H9 (cell line): ENCODE results near the gene TMEM108. TPM values are rescaled to one million over a fixed set of nuclear protein-coding genes. Genes with fewer than 3 reads are reported as not detected.
"Not testable (repeated sequence)": the region's sequence is repeated elsewhere in the genome, so short reads cannot be mapped to it uniquely, and the experiment has no call there.

Experiments
- DNase-seq: peaks from one replicate; pipeline ENCODE4 v3.0.0-alpha.2; 2017
- H2AFZ ChIP-seq: one replicate; pipeline ENCODE4 v1.6.1; 2013; ENCODE audit warnings: mild to moderate bottlenecking, low read length, control low read depth, moderate library complexity
- H2AK5ac ChIP-seq: 2 replicates; pipeline ENCODE4 v1.6.1; 2013; ENCODE audit warnings: low read length, control low read depth, mixed read lengths; ENCODE audit not compliant: insufficient read length
- H2BK120ac ChIP-seq: one replicate; pipeline ENCODE4 v1.6.1; 2013; ENCODE audit warnings: low read depth, mild to moderate bottlenecking, low read length, control low read depth, inconsistent platforms; ENCODE audit not compliant: poor library complexity, severe bottlenecking
- H2BK12ac ChIP-seq: 2 replicates; pipeline ENCODE4 v1.6.1; 2013; ENCODE audit warnings: low read length, control low read depth, mixed read lengths, low read depth; ENCODE audit not compliant: insufficient read length
- H2BK15ac ChIP-seq: 2 replicates; pipeline ENCODE4 v1.6.1; 2013; ENCODE audit warnings: low read depth, low read length, control low read depth
- H2BK20ac ChIP-seq: one replicate; pipeline ENCODE4 v1.6.1; 2013; ENCODE audit warnings: low read depth, mild to moderate bottlenecking, low read length, control low read depth, inconsistent platforms; ENCODE audit not compliant: poor library complexity, severe bottlenecking
- H2BK5ac ChIP-seq: 2 replicates; pipeline ENCODE4 v1.6.1; 2013; ENCODE audit warnings: low read length, control low read depth, mixed read lengths; ENCODE audit not compliant: insufficient read length
- H3K14ac ChIP-seq: 2 replicates; pipeline ENCODE4 v1.6.1; 2013; ENCODE audit warnings: low read length, control low read depth; ENCODE audit not compliant: insufficient read depth
- H3K18ac ChIP-seq: 2 replicates; pipeline ENCODE4 v1.6.1; 2013; ENCODE audit warnings: low read depth, mild to moderate bottlenecking, mixed read lengths, low read length, control low read depth; ENCODE audit not compliant: insufficient read length
- H3K23ac ChIP-seq: 2 replicates; pipeline ENCODE4 v1.6.1; 2013; ENCODE audit warnings: low read length, control low read depth, mixed read lengths, low read depth; ENCODE audit not compliant: insufficient read length
- H3K23me2 ChIP-seq: 2 replicates; pipeline ENCODE4 v1.6.1; 2013; ENCODE audit warnings: low read depth, mild to moderate bottlenecking, mixed read lengths, low read length, control low read depth; ENCODE audit not compliant: insufficient read length, poor library complexity, severe bottlenecking
- H3K27ac ChIP-seq: 2 replicates; pipeline ENCODE4 v1.5.1; 2013; ENCODE audit warnings: low read length, control low read depth, mixed read lengths, low read depth; ENCODE audit not compliant: insufficient read length
- H3K27me3 ChIP-seq: 2 replicates; pipeline ENCODE4 v1.6.1; 2013; ENCODE audit warnings: low read length, control low read depth, inconsistent platforms; ENCODE audit not compliant: insufficient read depth
- H3K4ac ChIP-seq: 2 replicates; pipeline ENCODE4 v1.6.1; 2013; ENCODE audit warnings: low read depth, mild to moderate bottlenecking, control low read depth, inconsistent platforms, low read length, moderate library complexity
- H3K4me1 ChIP-seq: 2 replicates; pipeline ENCODE4 v1.6.1; 2013; ENCODE audit warnings: low read length, control low read depth, inconsistent platforms; ENCODE audit not compliant: insufficient read depth
- H3K4me2 ChIP-seq: 2 replicates; pipeline ENCODE4 v1.6.1; 2013; ENCODE audit warnings: low read length, control low read depth, mixed read lengths; ENCODE audit not compliant: insufficient read length, insufficient read depth
- H3K56ac ChIP-seq: 2 replicates; pipeline ENCODE4 v1.6.1; 2013; ENCODE audit warnings: low read depth, mild to moderate bottlenecking, mixed read lengths, low read length, control low read depth; ENCODE audit not compliant: insufficient read length
- H3K79me1 ChIP-seq: 2 replicates; pipeline ENCODE4 v1.6.1; 2013; ENCODE audit warnings: low read depth, mild to moderate bottlenecking, moderate library complexity, low read length, control low read depth, inconsistent platforms; ENCODE audit not compliant: insufficient read depth, poor library complexity, severe bottlenecking
- H3K79me2 ChIP-seq: 2 replicates; pipeline ENCODE4 v1.6.1; 2013; ENCODE audit warnings: low read length, control low read depth, inconsistent platforms; ENCODE audit not compliant: insufficient read depth
- H3K9ac ChIP-seq: 2 replicates; pipeline ENCODE4 v1.6.1; 2013; ENCODE audit warnings: low read length, control low read depth, mixed read lengths; ENCODE audit not compliant: insufficient read length; ENCODE audit errors: extremely low read depth
- H3K9me3 ChIP-seq: one replicate; pipeline ENCODE4 v1.6.1; 2013; ENCODE audit warnings: low read depth, low read length, inconsistent platforms; ENCODE audit not compliant: control insufficient read depth
- H3T11ph ChIP-seq: one replicate; pipeline ENCODE4 v1.6.1; 2013; ENCODE audit warnings: mild to moderate bottlenecking, low read length, control low read depth, inconsistent platforms
- H4K20me1 ChIP-seq: one replicate; pipeline ENCODE4 v1.6.1; 2013; ENCODE audit not compliant: control insufficient read depth, insufficient read length, insufficient read depth
- H4K5ac ChIP-seq: 2 replicates; pipeline ENCODE4 v1.6.1; 2013; ENCODE audit warnings: low read depth, mild to moderate bottlenecking, mixed read lengths, low read length, control low read depth; ENCODE audit not compliant: insufficient read length
- H4K8ac ChIP-seq: replicated peaks from 2 replicates; pipeline ENCODE4 v1.6.1; 2013; ENCODE audit warnings: low read length, control low read depth, mixed read lengths, low read depth; ENCODE audit not compliant: insufficient read length
- H4K91ac ChIP-seq: 2 replicates; pipeline ENCODE4 v1.6.1; 2013; ENCODE audit warnings: low read depth, mild to moderate bottlenecking, moderate library complexity, mixed read lengths, low read length, control low read depth; ENCODE audit not compliant: insufficient read length
- H3K27ac Mint-ChIP-seq, 3 experiments: 2 replicates in 2 of 3; 3 replicates in 1 of 3; pipeline ENCODE4 v1.8.0; 2020 to 2021; ENCODE audit warnings: mixed read lengths in 3 of 3, mild to moderate bottlenecking in 1 of 3, moderate library complexity in 1 of 3
- H3K27me3 Mint-ChIP-seq: 2 replicates; pipeline ENCODE4 v1.8.0; 2021; ENCODE audit warnings: low read depth, mild to moderate bottlenecking, moderate library complexity, mixed read lengths
- H3K36me3 Mint-ChIP-seq, 3 experiments: 2 replicates in 2 of 3; 3 replicates in 1 of 3; pipeline ENCODE4 v1.8.0; 2020 to 2021; ENCODE audit warnings: low read depth in 3 of 3, mixed read lengths in 3 of 3; ENCODE audit not compliant: insufficient read depth in 1 of 3
- H3K4me1 Mint-ChIP-seq, 2 experiments: 2 replicates each; pipeline ENCODE4 v1.8.0; 2020; ENCODE audit warnings: mixed read lengths in 2 of 2
- H3K4me3 Mint-ChIP-seq, 2 experiments: 2 replicates in 1 of 2; 3 replicates in 1 of 2; pipeline ENCODE4 v1.8.0; 2020 to 2021; ENCODE audit warnings: mild to moderate bottlenecking in 2 of 2, mixed read lengths in 2 of 2, moderate library complexity in 1 of 2
- H3K9me3 Mint-ChIP-seq, 2 experiments: 2 replicates in 1 of 2; 3 replicates in 1 of 2; pipeline ENCODE4 v1.8.0; 2020; ENCODE audit warnings: mild to moderate bottlenecking in 2 of 2, mixed read lengths in 2 of 2, moderate library complexity in 1 of 2
- CTCF ChIP-seq: fragments of 200-600 bp; sonication (generic); conservative IDR thresholded peaks from 3 replicates; pipeline ENCODE4 v1.8.0; 2021; ENCODE audit warnings: antibody characterized with exemption, mild to moderate bottlenecking
- WGBS: extraction: QIAGEN DNeasy Blood & Tissue Kit; methylation state at CpG from one replicate; pipeline ENCODE4 v1.1.7; 2013; ENCODE audit warnings: missing lambda C conversion rate, low lambda C conversion rate, mixed read lengths; ENCODE audit not compliant: insufficient read length; ENCODE audit errors: extremely low coverage; 5-methylcytosine and 5-hydroxymethylcytosine counted together
- total RNA-seq: library from RNA; stranded (reverse); gene quantifications from 2 replicates; pipeline ENCODE4 v1.2.1, GENCODE V29; 2021

TMEM108 gene
- total RNA-seq, 1 experiment from 2014 or later = 5.0 TPM

- H4K8ac ChIP-seq = no peak overlapping the region
- H3K23me2 ChIP-seq = no peaks in the 10 kb centered on the region
- H2BK5ac ChIP-seq = no peak overlapping the region
- Mint-ChIP-seq H3K27ac (no peak overlapping the region), H3K27me3 (peaks cover 2% of the 10 kb centered on the region; the same call in 1 of the 2 replicates), H3K4me3 (no peak overlapping the region), H3K9me3 (peaks cover 31 to 38% of the 10 kb centered on the region in 2 experiments), H3K4me1 (no peaks in the 10 kb centered on the region), H3K36me3 (peaks cover 16 to 30% (median 26%) of the 10 kb centered on the region in 3 experiments)
- H3K56ac ChIP-seq = no peak overlapping the region
- no peak overlapping the region for H3K23ac ChIP-seq
- H2AK5ac ChIP-seq = no peak overlapping the region
- H3K14ac ChIP-seq = no peak overlapping the region
- no peak overlapping the region for H4K91ac ChIP-seq
- H3K27ac ChIP-seq = no peak overlapping the region
- no peaks in the 10 kb centered on the region for H4K20me1 ChIP-seq
- no peak overlapping the region for H3T11ph ChIP-seq
- no peak overlapping the region for H2BK120ac ChIP-seq
- no peak overlapping the region for H3K18ac ChIP-seq
- no CpG with 5 or more reads among the region's 3 CpGs for WGBS
- H3K79me2 ChIP-seq = no peaks in the 10 kb centered on the region
- no peak overlapping the region for H2BK12ac ChIP-seq
- H3K9me3 ChIP-seq = no peaks in the 10 kb centered on the region
- no peak overlapping the region for H3K9ac ChIP-seq
- no peaks in the 10 kb centered on the region for H3K79me1 ChIP-seq
- no peak for TF ChIP-seq CTCF
- H4K5ac ChIP-seq = no peak overlapping the region
- no peak overlapping the region for H3K4ac ChIP-seq
- peak overlapping the region; percentile 62 for H2AFZ ChIP-seq
- H3K4me1 ChIP-seq = no peaks in the 10 kb centered on the region
- H3K4me2 ChIP-seq = no peak overlapping the region
- no peak overlapping the region for H2BK15ac ChIP-seq
- DNase-seq = no peak
- H2BK20ac ChIP-seq = no peak overlapping the region
- no peaks in the 10 kb centered on the region for H3K27me3 ChIP-seq
These were observed 23.9 kb upstream of the TMEM108 start for GRCh38 chr3:133014325-133014724.

GRCh38 chr3:133015573-133015972, 22.6 kb upstream of the TMEM108 start:
- peaks cover 9 to 21% (median 16%) of the 10 kb centered on the region in 3 experiments for H3K36me3 Mint-ChIP-seq
- H3K4ac ChIP-seq, H2BK5ac ChIP-seq, H3K4me3 Mint-ChIP-seq, H3K23ac ChIP-seq, H2BK12ac ChIP-seq, H2BK20ac ChIP-seq, H2AK5ac ChIP-seq, H3K79me1 ChIP-seq, H4K8ac ChIP-seq, H3K79me2 ChIP-seq, H3K27ac Mint-ChIP-seq, H3K4me1 ChIP-seq, H2AFZ ChIP-seq, H3K14ac ChIP-seq, H3K56ac ChIP-seq, H3K9ac ChIP-seq, H4K91ac ChIP-seq, H2BK15ac ChIP-seq, H4K20me1 ChIP-seq, H3K18ac ChIP-seq, H3K9me3 ChIP-seq, H3T11ph ChIP-seq, H3K23me2 ChIP-seq, DNase-seq, H3K27ac ChIP-seq, H3K27me3 ChIP-seq, H4K5ac ChIP-seq, H3K27me3 Mint-ChIP-seq, H3K4me1 Mint-ChIP-seq, H2BK120ac ChIP-seq, H3K4me2 ChIP-seq: not testable (repeated sequence)
- peaks cover 19 to 26% of the 10 kb centered on the region in 2 experiments for H3K9me3 Mint-ChIP-seq
- 100% methylated on average over 2 of the region's 5 CpGs for WGBS
